Hematopoietic multipotent progenitor cell treated with erythropoietin and hydrocortisone succinate and interleukin-3 and kit ligand, for 4 days (in vitro differentiated cells): ENCODE measurements around the gene BACH1.
"Not testable (repeated sequence)": the region's sequence is repeated elsewhere in the genome, so short reads cannot be mapped to it uniquely, and the experiment has no call there.

ENCODE experiments used
- DNase-seq: peaks from one replicate; pipeline ENCODE4 v3.0.0-alpha.2; 2015

BACH1 gene

GRCh38 chr21:29349702-29350101 is 51.0 kb downstream of the BACH1 start:
- peak; percentile 25 for DNase-seq

- DNase-seq: no peak
Measured at GRCh38 chr21:29350246-29350779, 51.6 kb downstream of the BACH1 start.

GRCh38 chr21:29351691-29352090 is 53.0 kb downstream of the BACH1 start:
- DNase-seq: no peak

GRCh38 chr21:29355043-29355710 is 56.5 kb downstream of the BACH1 start:
- not testable (repeated sequence) for DNase-seq

- DNase-seq: peak; percentile 50
Measured at GRCh38 chr21:29356291-29356690, 57.6 kb downstream of the BACH1 start.

GRCh38 chr21:29356810-29357209 is 58.1 kb downstream of the BACH1 start:
- peak; percentile 90 for DNase-seq

- no peak for DNase-seq
Measured at GRCh38 chr21:29359718-29360117, 61.0 kb downstream of the BACH1 start.

GRCh38 chr21:29360799-29361765 is 62.4 kb downstream of the BACH1 start:
- DNase-seq: peak; percentile 55

GRCh38 chr21:29362758-29363157 is 64.0 kb downstream of the BACH1 start:
- no peak for DNase-seq

GRCh38 chr21:29365661-29366265 is 67.0 kb downstream of the BACH1 start:
- no peak for DNase-seq

- no peak for DNase-seq
Measured at GRCh38 chr21:29366532-29366931, 67.8 kb downstream of the BACH1 start.

- no peak for DNase-seq
Measured at GRCh38 chr21:29367335-29367734, 68.6 kb downstream of the BACH1 start.

GRCh38 chr21:29368906-29369305 is 70.2 kb downstream of the BACH1 start:
- no peak for DNase-seq

- no peak for DNase-seq
Measured at GRCh38 chr21:29371464-29371863, 72.7 kb downstream of the BACH1 start.

GRCh38 chr21:29372063-29372802 is 73.5 kb downstream of the BACH1 start:
- DNase-seq: peak; percentile 93

GRCh38 chr21:29374481-29374880 is 75.8 kb downstream of the BACH1 start:
- no peak for DNase-seq

GRCh38 chr21:29376556-29376955 is 77.8 kb downstream of the BACH1 start:
- peak; percentile 88 for DNase-seq

- DNase-seq: no peak
Measured at GRCh38 chr21:29377266-29377665, 78.5 kb downstream of the BACH1 start.

- DNase-seq: no peak
Measured at GRCh38 chr21:29378832-29379231, 80.1 kb downstream of the BACH1 start.

- DNase-seq: no peak
Measured at GRCh38 chr21:29379517-29380054, 80.9 kb downstream of the BACH1 start.

GRCh38 chr21:29382030-29382654 is 83.4 kb downstream of the BACH1 start:
- DNase-seq: no peak
